ENCODE data around the gene KCNH2.

KCNH2 gene

DNA sequence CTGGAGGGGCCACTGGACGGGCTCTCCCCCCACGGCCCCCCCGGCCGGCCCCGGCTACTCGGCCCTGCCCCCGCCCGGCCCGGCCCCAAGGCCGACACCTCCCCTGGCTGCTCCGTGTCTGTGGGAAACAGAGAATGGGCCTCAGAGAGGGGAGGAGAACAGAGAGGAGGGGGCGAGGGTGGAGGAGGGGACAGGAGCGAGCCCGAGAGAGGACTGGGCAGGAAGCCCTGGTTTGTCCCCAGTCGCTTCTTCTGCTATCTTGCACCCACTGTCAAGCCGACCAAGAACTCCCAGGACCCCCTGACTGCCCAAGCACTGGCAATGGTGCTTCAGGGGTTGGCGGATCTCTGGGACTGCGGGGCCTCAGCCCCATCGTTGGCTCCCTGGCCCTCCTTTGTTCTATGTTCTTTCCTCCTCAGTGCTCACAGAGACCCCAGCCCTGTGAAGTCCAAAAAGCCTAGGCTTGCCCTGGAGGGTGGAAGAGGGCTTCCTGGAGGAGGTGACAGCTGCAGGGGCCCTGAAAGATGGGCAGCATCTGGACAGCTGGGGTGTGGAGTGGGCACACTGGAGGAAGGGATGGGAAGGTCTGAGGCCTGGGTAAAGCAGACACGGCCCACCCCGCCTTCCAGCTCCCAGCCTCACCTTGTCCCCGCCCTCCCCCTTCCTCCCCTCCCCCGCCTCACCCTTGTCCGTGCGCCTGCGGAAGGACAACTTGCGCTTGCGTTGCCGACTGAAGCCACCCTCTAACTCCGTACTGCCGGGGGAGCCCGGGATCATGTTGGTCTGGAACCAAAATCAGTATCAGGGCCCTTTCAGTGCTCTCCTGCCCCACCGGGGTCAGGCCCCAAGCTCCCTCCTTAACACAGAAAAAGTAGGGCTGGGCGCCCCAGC lies 30.1 kb downstream of the KCNH2 start:
- H3K36me3 Mint-ChIP-seq (ENCODE audit: low read depth): peaks cover 11% of the 10 kb centered on the region
- TF ChIP-seq, protein P1, sequence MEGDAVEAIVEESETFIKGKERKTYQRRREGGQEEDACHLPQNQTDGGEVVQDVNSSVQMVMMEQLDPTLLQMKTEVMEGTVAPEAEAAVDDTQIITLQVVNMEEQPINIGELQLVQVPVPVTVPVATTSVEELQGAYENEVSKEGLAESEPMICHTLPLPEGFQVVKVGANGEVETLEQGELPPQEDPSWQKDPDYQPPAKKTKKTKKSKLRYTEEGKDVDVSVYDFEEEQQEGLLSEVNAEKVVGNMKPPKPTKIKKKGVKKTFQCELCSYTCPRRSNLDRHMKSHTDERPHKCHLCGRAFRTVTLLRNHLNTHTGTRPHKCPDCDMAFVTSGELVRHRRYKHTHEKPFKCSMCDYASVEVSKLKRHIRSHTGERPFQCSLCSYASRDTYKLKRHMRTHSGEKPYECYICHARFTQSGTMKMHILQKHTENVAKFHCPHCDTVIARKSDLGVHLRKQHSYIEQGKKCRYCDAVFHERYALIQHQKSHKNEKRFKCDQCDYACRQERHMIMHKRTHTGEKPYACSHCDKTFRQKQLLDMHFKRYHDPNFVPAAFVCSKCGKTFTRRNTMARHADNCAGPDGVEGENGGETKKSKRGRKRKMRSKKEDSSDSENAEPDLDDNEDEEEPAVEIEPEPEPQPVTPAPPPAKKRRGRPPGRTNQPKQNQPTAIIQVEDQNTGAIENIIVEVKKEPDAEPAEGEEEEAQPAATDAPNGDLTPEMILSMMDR (IDR thresholded peaks at IDR 0.05): no peak
- H3K27ac Mint-ChIP-seq: no peak overlapping the region
- H3K4me3 Mint-ChIP-seq: peak overlapping the region; percentile 60
- peaks cover 6% of the 10 kb centered on the region for H3K27me3 Mint-ChIP-seq (ENCODE audit: low read depth, poor library complexity)
- H3K9me3 Mint-ChIP-seq: no peaks in the 10 kb centered on the region
- no peak for DNase-seq
- H3K4me1 Mint-ChIP-seq: peaks cover 72% of the 10 kb centered on the region

DNA sequence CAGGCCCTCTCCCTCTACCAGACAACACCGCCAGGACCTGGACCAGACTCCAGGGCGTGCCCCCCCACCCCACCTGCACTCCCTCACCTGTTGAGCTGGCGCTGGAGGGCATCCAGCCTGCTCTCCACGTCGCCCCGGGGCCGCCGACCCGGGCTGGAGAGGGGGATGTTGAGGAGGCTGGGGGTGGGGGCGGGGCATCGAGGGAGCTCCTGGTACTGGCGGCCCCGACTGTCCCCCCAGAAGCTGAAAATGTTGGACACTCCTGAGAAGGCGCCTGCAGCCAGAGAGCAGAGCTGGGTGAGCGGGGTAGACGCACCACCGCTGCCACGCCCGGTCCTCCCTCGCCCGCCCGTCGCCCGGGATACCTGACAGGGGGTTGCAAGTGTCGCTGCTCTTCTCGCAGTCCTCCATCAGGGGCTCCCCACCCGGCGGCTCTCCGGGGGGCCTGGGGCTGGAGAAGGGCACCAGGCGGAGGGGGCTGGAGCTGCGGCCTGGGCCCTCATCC lies 30.8 kb downstream of the KCNH2 start:
- no peak for DNase-seq
- H3K4me1 Mint-ChIP-seq: peaks cover 70% of the 10 kb centered on the region

DNA sequence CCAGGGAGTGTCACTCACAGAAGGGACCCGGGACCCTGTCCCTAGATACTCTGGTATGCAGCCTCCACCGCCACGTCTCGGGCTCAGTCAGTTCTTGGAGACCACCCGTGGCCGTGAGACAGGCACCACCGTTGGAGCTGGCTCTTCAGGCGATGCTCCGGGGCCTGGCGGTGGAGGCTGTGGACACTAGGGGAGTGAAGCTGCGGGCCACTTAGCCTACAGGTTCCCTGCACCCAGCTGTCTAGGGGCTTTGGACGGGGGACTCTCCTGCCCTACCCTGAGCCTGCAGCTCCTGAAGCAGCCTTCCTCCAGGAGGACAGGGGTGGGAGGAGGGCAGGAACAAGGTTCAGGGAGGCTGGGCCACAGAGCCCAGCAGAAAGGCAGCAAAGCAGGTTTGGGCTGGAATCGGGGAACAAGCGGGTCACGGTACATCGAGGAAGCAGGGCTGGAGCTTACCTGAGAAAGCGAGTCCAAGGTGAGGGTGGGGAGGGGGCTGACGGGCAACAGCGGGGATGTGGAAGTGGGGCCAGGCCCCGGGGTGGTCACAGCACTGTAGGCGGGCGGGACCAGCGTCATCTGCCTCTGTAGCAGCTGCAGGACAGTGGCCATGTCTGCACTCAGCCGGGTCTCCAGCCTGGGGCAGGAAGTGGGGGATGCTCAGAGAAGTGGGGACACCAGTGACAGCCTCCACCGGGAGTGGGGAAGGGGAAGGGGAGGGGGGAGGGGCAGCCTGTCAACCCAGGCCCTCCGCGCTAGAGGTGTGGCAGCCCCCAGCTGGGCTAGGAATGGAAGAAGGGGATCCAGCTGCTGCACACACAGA lies 31.5 kb downstream of the KCNH2 start:
- Mint-ChIP-seq H3K27ac (no peak overlapping the region), H3K27me3 (ENCODE audit: low read depth, poor library complexity) (peaks cover 6% of the 10 kb centered on the region), H3K9me3 (no peaks in the 10 kb centered on the region), H3K4me3 (peak overlapping the region; percentile 61), H3K36me3 (ENCODE audit: low read depth) (peaks cover 5% of the 10 kb centered on the region), H3K4me1 (peaks cover 75% of the 10 kb centered on the region)
- TF ChIP-seq, protein P1 (IDR thresholded peaks at IDR 0.05): no peak
- no peak for DNase-seq

More for the DNA sequence above, 30.8 kb downstream of the KCNH2 start:
- Mint-ChIP-seq H3K27me3 (ENCODE audit: low read depth, poor library complexity) (peaks cover 6% of the 10 kb centered on the region), H3K36me3 (ENCODE audit: low read depth) (peaks cover 11% of the 10 kb centered on the region), H3K9me3 (no peaks in the 10 kb centered on the region), H3K27ac (no peak overlapping the region), H3K4me3 (no peak overlapping the region)
- TF ChIP-seq, protein P1 (IDR thresholded peaks at IDR 0.05): no peak

DNA sequence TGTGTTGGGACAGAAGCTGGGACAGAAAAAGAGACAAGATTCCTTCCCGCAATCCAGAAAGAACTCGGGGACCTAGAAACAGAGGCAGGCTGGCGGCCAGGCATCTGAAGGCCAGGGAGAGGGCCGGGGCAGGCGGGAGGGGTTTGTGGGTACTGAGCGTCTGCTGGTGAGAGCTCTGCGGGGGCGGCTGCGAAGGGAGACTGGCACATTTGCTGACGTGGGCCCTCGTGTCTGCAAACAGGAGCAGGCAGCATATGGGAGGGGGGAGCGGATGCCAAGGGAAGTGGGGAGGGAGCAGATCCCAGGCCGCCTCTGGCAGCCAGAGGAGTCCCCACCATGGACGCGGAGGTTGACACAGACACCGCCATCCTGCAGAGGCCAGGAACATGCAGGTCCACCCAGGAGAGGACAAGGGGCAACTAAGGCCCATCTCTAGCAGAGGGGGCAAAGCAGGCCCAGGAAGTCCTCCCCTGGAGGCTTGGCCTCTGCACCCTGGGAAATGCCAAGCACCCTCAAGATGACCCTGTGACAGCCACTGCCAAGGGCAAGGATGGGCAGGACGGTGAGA lies 32.2 kb downstream of the KCNH2 start:
- Mint-ChIP-seq H3K27ac (peak overlapping the region; percentile 25), H3K4me1 (peaks cover 82% of the 10 kb centered on the region), H3K27me3 (ENCODE audit: low read depth, poor library complexity) (peaks cover 6% of the 10 kb centered on the region), H3K9me3 (no peaks in the 10 kb centered on the region), H3K36me3 (ENCODE audit: low read depth) (no peaks in the 10 kb centered on the region), H3K4me3 (peak overlapping the region; percentile 60)
- DNase-seq: no peak
- TF ChIP-seq, protein P1 (IDR thresholded peaks at IDR 0.05): no peak

DNA sequence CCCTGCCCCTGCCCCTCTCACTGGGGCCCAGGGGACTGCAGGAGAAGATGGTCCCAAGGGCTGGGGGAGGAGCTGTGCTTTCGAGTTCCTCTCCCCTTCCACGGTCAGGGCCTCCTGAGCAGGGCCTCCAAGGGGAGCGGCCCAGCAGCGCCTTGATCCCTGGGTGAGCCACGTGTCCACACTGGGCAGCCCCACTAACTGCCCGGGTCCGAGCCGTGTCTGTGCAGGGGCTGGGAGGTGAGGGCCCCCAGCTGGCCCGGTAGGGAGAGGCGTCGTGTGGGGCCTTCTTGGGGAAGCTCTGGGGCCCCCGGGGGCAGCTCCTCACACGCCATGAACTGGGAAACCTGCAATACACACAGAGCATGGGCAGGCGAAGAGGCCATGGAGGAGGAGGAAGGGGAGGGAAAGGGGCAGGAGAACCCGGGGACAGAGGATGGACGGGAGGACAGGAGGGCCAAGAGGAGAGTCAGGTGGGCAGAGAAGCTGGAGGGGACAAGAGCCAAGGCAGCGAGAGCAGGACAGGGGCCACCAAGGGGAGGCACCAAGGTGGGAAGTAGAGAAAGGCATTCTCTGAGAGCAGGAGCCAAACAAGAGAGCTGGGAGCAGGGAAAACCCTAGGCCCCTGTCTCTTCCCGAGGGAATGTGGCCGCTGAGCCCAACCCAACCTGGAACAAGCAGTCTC lies 32.8 kb downstream of the KCNH2 start:
- H3K27me3 Mint-ChIP-seq (ENCODE audit: low read depth, poor library complexity): peaks cover 9% of the 10 kb centered on the region
- peaks cover 78% of the 10 kb centered on the region for H3K4me1 Mint-ChIP-seq
- H3K4me3 Mint-ChIP-seq: peak overlapping the region; percentile 60
- TF ChIP-seq, protein P1 (IDR thresholded peaks at IDR 0.05): no peak
- H3K27ac Mint-ChIP-seq: peak overlapping the region; percentile 25
- DNase-seq: no peak
- H3K36me3 Mint-ChIP-seq (ENCODE audit: low read depth): no peaks in the 10 kb centered on the region
- no peaks in the 10 kb centered on the region for H3K9me3 Mint-ChIP-seq

Measured in nephron progenitor cell (in vitro differentiated cells).